Astrocyte of the spinal cord (primary cell): ENCODE data around the gene CLTA.

ENCODE experiments used
- DNase-seq: peaks from one replicate; pipeline ENCODE4 v3.0.0; 2011; ENCODE audit warnings: low read depth, low spot score
- H3K4me3 ChIP-seq: 2 replicates; pipeline ENCODE4 v1.5.1; 2011; ENCODE audit warnings: low read depth, mild to moderate bottlenecking, low read length, moderate library complexity
- CTCF ChIP-seq: IDR thresholded peaks from 2 replicates; pipeline ENCODE4 v1.5.1; 2012; ENCODE audit warnings: low read depth, mild to moderate bottlenecking, low read length, inconsistent platforms
- in situ Hi-C: cut with HindIII; loops from 2 replicates; pipeline ENCODE4 v1.10.0; 2017; ENCODE audit warnings: low sequenced_read_pairs

CLTA gene

GRCh38 chr9:36150574-36151315, 40.0 kb upstream of the CLTA start:
- no peak for TF ChIP-seq CTCF
- no peak for DNase-seq
- in situ Hi-C loops: no loop called here
- H3K4me3 ChIP-seq: no peak overlapping the region

GRCh38 chr9:36151316-36152210, 39.2 kb upstream of the CLTA start:
- in situ Hi-C loops: no loop called here
- DNase-seq: peak; percentile 71
- no peak overlapping the region for H3K4me3 ChIP-seq
- TF ChIP-seq CTCF: no peak

- no peak for TF ChIP-seq CTCF
- DNase-seq: no peak
- in situ Hi-C loops: no loop called here
- H3K4me3 ChIP-seq: no peak overlapping the region
These were observed 37.8 kb upstream of the CLTA start for GRCh38 chr9:36152741-36153438.

DNA sequence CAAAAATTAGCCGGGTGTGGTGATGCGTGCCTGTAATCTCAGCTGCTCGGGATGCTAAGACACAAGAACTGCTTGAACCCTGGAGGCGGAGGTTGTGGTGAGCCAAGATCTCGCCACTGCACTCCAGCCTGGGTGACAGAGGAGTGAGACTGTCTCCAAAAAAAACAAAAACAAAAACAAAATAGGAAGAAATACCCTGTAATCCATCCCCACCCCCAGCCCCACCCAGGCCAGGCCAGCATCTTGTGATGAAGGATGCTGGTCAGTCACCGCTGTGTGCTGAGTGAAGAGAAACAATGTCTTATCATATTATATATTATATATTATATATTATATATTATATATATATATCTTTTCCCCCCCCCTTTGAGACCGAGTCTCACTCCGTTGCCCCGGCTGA, 37.0 kb upstream of the CLTA start:
- TF ChIP-seq CTCF: no peak
- no peak overlapping the region for H3K4me3 ChIP-seq
- in situ Hi-C loops: no loop called here
- no peak for DNase-seq

GRCh38 chr9:36154331-36154952, 36.3 kb upstream of the CLTA start:
- DNase-seq: peak; percentile 79
- H3K4me3 ChIP-seq: no peak overlapping the region
- in situ Hi-C loops: no loop called here
- TF ChIP-seq CTCF: no peak

GRCh38 chr9:36156116-36156515, 34.6 kb upstream of the CLTA start:
- no peak overlapping the region for H3K4me3 ChIP-seq
- no peak for TF ChIP-seq CTCF
- in situ Hi-C loops: no loop called here
- DNase-seq: no peak
